HFFc6 (cell line): ENCODE measurements around the gene OR6S1. TPM values are rescaled to one million over a fixed set of nuclear protein-coding genes. Genes with fewer than 3 reads are reported as not detected.
A peak's percentile ranks its signal among the peaks of the same experiment; 100 is the strongest.

Experiments
- DNase-seq: peaks from one replicate; pipeline ENCODE4 v3.0.0-alpha.2; 2018
- H3K27ac Mint-ChIP-seq: 2 replicates; pipeline ENCODE4 v1.8.0; 2020; ENCODE audit warnings: mild to moderate bottlenecking, mixed read lengths
- H3K27me3 Mint-ChIP-seq: 2 replicates; pipeline ENCODE4 v1.8.0; 2021; ENCODE audit warnings: mild to moderate bottlenecking, moderate library complexity, mixed read lengths; ENCODE audit not compliant: insufficient read depth
- H3K36me3 Mint-ChIP-seq: 2 replicates; pipeline ENCODE4 v1.8.0; 2021; ENCODE audit warnings: low read depth, mixed read lengths
- H3K4me1 Mint-ChIP-seq: 2 replicates; pipeline ENCODE4 v1.8.0; 2020; ENCODE audit warnings: low read depth, mixed read lengths
- H3K4me3 Mint-ChIP-seq: 2 replicates; pipeline ENCODE4 v1.8.0; 2020; ENCODE audit warnings: mild to moderate bottlenecking, moderate library complexity, mixed read lengths
- H3K9me3 Mint-ChIP-seq: 2 replicates; pipeline ENCODE4 v1.8.0; 2020; ENCODE audit warnings: mild to moderate bottlenecking, mixed read lengths
- total RNA-seq, 6 experiments: library from RNA; stranded (reverse); fragmentation: NEBNext Ultra II Directional; extraction: Animal tissue kit (Norgen Biotek cat#: 25700); gene quantifications; 2 replicates in 1 of 6; 3 replicates in 5 of 6; pipeline ENCODE4 v1.2.3, GENCODE V29; 2021
- TF ChIP-seq, protein P1 (sequence below): fragments of 200-600 bp; sonication (generic); IDR thresholded peaks from 2 replicates; pipeline ENCODE4 v1.5.0; 2021; ENCODE audit warnings: antibody characterized with exemption, mild to moderate bottlenecking

OR6S1 gene
- total RNA-seq, 6 experiments from 2014 or later, result not detected

DNA sequence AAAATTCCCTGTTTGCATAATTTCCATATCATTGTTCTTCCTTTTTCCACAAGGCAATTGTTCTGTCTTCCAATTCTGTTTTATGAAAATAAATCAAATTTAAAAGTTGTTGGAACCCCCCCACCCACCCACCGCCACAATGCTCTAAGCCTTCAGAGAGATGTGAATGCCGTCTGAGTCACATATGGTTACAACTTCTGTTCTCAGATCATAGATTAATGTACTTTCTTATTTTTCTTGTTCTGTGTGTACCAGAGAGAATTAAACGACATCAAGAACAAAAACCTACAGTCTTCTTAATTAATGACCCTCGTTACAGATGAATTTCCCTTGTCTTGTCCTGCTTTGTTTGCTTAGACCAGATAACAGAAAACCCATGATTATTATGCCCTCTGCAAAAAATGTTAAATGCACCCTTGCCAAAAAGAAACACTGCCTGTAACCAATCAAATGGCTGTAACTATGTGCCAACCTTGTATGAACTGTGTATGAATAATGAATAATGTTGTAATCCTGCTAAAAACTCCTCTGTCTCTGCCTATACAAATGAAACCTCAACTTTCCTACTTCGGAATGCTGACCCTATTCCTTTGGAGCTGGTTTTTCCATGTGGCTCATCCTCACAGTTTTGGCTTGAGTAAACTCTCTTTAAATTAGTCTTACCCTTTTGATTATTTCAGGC, 14.0 kb downstream of the OR6S1 start:
- Mint-ChIP-seq H3K4me3 (no peak overlapping the region; the same call in 1 of the 2 replicates), H3K27me3 (peaks cover 19% of the 10 kb centered on the region), H3K27ac (no peak overlapping the region), H3K4me1 (peaks cover 65% of the 10 kb centered on the region), H3K36me3 (no peaks in the 10 kb centered on the region), H3K9me3 (no peaks in the 10 kb centered on the region; the same call in 1 of the 2 replicates)
- TF ChIP-seq, protein P1, sequence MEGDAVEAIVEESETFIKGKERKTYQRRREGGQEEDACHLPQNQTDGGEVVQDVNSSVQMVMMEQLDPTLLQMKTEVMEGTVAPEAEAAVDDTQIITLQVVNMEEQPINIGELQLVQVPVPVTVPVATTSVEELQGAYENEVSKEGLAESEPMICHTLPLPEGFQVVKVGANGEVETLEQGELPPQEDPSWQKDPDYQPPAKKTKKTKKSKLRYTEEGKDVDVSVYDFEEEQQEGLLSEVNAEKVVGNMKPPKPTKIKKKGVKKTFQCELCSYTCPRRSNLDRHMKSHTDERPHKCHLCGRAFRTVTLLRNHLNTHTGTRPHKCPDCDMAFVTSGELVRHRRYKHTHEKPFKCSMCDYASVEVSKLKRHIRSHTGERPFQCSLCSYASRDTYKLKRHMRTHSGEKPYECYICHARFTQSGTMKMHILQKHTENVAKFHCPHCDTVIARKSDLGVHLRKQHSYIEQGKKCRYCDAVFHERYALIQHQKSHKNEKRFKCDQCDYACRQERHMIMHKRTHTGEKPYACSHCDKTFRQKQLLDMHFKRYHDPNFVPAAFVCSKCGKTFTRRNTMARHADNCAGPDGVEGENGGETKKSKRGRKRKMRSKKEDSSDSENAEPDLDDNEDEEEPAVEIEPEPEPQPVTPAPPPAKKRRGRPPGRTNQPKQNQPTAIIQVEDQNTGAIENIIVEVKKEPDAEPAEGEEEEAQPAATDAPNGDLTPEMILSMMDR, result no peak
- no peak for DNase-seq

DNA sequence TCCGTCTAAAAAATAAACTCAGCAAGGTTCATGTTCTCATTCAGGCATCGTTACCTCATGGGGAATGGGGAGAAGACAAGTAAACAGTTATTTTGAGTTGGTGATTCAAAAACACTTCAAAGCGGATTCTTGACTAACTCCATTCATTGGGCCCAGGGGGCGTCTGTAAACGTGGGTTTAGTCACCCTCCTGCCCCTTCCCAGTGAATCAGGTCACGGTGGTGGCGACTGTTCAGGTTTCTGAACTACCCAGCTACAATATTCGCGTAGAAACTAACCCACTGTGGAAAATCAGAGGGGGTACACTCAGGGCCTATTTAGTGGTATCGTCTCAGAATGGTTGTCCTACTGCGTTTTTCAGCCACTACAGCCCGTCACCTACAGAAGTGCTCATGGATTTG, 15.2 kb downstream of the OR6S1 start:
- H3K36me3 Mint-ChIP-seq, result no peaks in the 10 kb centered on the region
- peak overlapping the region; percentile 86 for H3K4me3 Mint-ChIP-seq
- DNase-seq, result no peak
- H3K4me1 Mint-ChIP-seq, result peaks cover 57% of the 10 kb centered on the region
- TF ChIP-seq, protein P1, result no peak
- no peaks in the 10 kb centered on the region; the same call in 1 of the 2 replicates for H3K9me3 Mint-ChIP-seq
- no peak overlapping the region for H3K27ac Mint-ChIP-seq
- H3K27me3 Mint-ChIP-seq, result peaks cover 27% of the 10 kb centered on the region

DNA sequence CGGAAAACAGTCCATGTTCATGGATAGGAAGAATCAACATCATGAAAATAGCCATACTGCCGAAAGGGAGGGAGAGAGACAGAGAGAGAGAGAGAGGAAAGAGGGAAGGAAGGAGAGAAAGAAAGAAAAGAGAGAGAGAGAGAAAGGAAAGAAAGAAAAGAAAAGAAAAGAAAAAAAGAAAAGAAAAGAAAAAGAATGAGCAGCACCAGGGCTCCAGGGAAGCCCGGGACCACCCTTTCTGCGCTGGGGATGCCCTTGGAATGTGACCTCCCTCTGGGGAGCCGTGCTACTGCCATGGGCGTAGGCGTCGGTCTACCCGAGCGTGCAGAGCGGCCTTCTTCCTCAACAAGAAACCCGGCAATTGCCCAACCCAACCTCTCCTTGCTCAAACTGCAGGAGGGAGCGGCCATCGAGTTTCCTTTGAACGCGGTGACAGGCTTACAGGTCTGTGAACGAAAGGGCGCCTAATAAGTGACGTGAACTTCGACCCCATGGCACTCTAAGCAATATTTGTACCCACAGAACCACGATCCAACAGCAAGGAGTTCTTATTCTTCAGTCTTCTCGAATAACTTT, 16.9 kb downstream of the OR6S1 start:
- H3K9me3 Mint-ChIP-seq, result no peaks in the 10 kb centered on the region; the same call in 1 of the 2 replicates
- TF ChIP-seq, protein P1, result no peak
- no peaks in the 10 kb centered on the region for H3K36me3 Mint-ChIP-seq
- H3K27me3 Mint-ChIP-seq, result peaks cover 27% of the 10 kb centered on the region
- peak overlapping the region; percentile 86 for H3K4me3 Mint-ChIP-seq
- peak overlapping the region; percentile 75; the same call in 1 of the 2 replicates for H3K27ac Mint-ChIP-seq
- DNase-seq, result no peak
- peaks cover 45% of the 10 kb centered on the region for H3K4me1 Mint-ChIP-seq

DNA sequence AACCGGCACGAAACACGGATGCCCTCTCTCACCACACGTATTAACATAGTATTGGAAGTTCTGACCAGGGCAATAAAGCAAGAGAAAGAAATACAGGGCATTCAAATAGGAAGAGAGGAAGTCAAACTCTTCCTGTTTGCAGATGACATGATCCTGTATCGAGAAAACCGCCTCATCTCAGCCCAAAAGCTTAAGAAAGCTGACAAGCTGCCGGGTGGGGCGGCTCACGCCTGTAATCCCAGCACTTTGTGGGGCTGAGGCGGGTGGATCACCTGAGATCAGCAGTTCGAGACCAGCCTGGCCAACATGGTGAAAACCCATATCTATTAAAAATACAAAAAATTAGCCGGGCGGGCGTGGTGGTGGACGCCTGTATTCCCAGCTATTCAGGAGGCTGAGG, 17.7 kb downstream of the OR6S1 start:
- Mint-ChIP-seq H3K9me3 (no peaks in the 10 kb centered on the region; the same call in 1 of the 2 replicates), H3K4me3 (no peak overlapping the region), H3K36me3 (no peaks in the 10 kb centered on the region), H3K27me3 (peaks cover 27% of the 10 kb centered on the region), H3K4me1 (peaks cover 45% of the 10 kb centered on the region), H3K27ac (no peak overlapping the region)
- TF ChIP-seq, protein P1, result no peak
- DNase-seq, result no peak

DNA sequence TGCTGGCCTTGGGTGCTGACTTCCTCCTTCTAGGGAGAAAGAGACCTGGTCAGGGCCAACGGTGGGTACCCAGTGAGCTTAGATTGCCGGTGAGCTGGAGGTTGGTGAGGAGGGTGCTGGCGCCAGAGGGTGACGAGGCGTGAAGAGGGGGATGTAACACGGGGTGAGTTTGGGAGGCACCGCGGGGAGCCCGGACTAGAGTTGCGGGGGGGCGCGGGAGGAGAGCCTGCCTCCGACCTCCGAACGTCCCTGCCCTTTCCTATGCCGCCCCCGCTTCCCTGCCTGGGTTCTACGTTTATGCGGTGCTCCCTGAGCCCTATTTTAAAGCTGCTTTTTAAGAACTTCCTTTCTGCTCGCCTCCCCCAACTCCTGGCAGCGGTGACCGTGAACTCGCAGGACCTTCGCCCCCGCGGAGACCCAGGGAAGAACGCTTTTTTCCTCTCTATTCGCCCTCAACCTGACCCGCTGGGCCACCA, 18.6 kb downstream of the OR6S1 start:
- peaks cover 37% of the 10 kb centered on the region for H3K4me1 Mint-ChIP-seq
- no peak overlapping the region for H3K4me3 Mint-ChIP-seq
- DNase-seq, result no peak
- TF ChIP-seq, protein P1, result no peak
- H3K27me3 Mint-ChIP-seq, result peaks cover 25% of the 10 kb centered on the region
- no peaks in the 10 kb centered on the region; the same call in 1 of the 2 replicates for H3K9me3 Mint-ChIP-seq
- no peaks in the 10 kb centered on the region for H3K36me3 Mint-ChIP-seq
- no peak overlapping the region for H3K27ac Mint-ChIP-seq
